GM23338 (cell line): ENCODE measurements around the gene CCNY. TPM values are rescaled to one million over a fixed set of nuclear protein-coding genes. Genes with fewer than 3 reads are reported as not detected.

Experiments
- ATAC-seq: fragments of 200-7000 bp; cut with Tn5 transposase; 3 replicates; pipeline ENCODE4 v1.9.1; 2020
- DNase-seq: peaks from one replicate; pipeline ENCODE4 v3.0.0-alpha.2; 2015; ENCODE audit warnings: low spot score
- H2AFZ ChIP-seq: fragments of 200-600 bp; sonication (generic); 2 replicates; pipeline ENCODE4 v1.8.0; 2016; ENCODE audit warnings: antibody characterized with exemption, mild to moderate bottlenecking, moderate library complexity
- H3F3A ChIP-seq: fragments of 200-600 bp; sonication (generic); replicated peaks from 2 replicates; pipeline ENCODE4 v1.8.0; 2017; ENCODE audit warnings: antibody characterized with exemption, mixed run types, low read depth
- H3K27ac ChIP-seq: fragments of 200-600 bp; sonication (generic); 2 replicates; pipeline ENCODE4 v1.6.1; 2016; ENCODE audit warnings: low read depth
- H3K27me3 ChIP-seq: fragments of 200-600 bp; sonication (generic); 2 replicates; pipeline ENCODE4 v1.8.0; 2016; ENCODE audit warnings: mild to moderate bottlenecking, mixed run types, moderate library complexity; ENCODE audit not compliant: insufficient read depth
- H3K36me3 ChIP-seq: fragments of 200-600 bp; sonication (generic); 2 replicates; pipeline ENCODE4 v1.8.0; 2016; ENCODE audit warnings: mild to moderate bottlenecking; ENCODE audit not compliant: insufficient read depth
- H3K4me1 ChIP-seq: fragments of 200-600 bp; sonication (generic); 2 replicates; pipeline ENCODE4 v1.8.0; 2016; ENCODE audit warnings: mild to moderate bottlenecking, moderate library complexity; ENCODE audit not compliant: insufficient read depth
- H3K4me2 ChIP-seq: fragments of 200-600 bp; sonication (generic); 2 replicates; pipeline ENCODE4 v1.7.1; 2017; ENCODE audit warnings: mixed run types
- H3K4me3 ChIP-seq: fragments of 200-600 bp; sonication (generic); 2 replicates; pipeline ENCODE4 v1.6.1; 2016; ENCODE audit warnings: mixed run types
- H3K79me2 ChIP-seq: fragments of 200-600 bp; sonication (generic); replicated peaks from 2 replicates; pipeline ENCODE4 v1.8.0; 2017; ENCODE audit warnings: mild to moderate bottlenecking; ENCODE audit not compliant: insufficient read depth
- H3K9me2 ChIP-seq: fragments of 200-600 bp; sonication (generic); 2 replicates; pipeline ENCODE4 v1.8.0; 2017; ENCODE audit not compliant: insufficient read depth
- H4K20me1 ChIP-seq: fragments of 200-600 bp; sonication (generic); replicated peaks from 2 replicates; pipeline ENCODE4 v1.8.0; 2017; ENCODE audit warnings: mild to moderate bottlenecking; ENCODE audit not compliant: insufficient read depth
- H3K27ac Mint-ChIP-seq: 2 replicates; pipeline ENCODE4 v1.8.0; 2020; ENCODE audit warnings: inconsistent platforms, mild to moderate bottlenecking, moderate library complexity, mixed read lengths
- H3K27me3 Mint-ChIP-seq: 3 replicates; pipeline ENCODE4 v1.8.0; 2022; ENCODE audit warnings: low read depth, mild to moderate bottlenecking, moderate library complexity, mixed read lengths, inconsistent platforms; ENCODE audit not compliant: insufficient read depth, poor library complexity
- H3K36me3 Mint-ChIP-seq: 3 replicates; pipeline ENCODE4 v1.8.0; 2021; ENCODE audit warnings: low read depth, mild to moderate bottlenecking, inconsistent platforms, moderate library complexity, mixed read lengths
- H3K4me1 Mint-ChIP-seq: 3 replicates; pipeline ENCODE4 v1.8.0; 2020; ENCODE audit warnings: mild to moderate bottlenecking, inconsistent platforms, mixed read lengths
- H3K4me3 Mint-ChIP-seq: 3 replicates; pipeline ENCODE4 v1.8.0; 2021; ENCODE audit warnings: moderate library complexity, mild to moderate bottlenecking, inconsistent platforms, mixed read lengths
- H3K9me3 Mint-ChIP-seq: 3 replicates; pipeline ENCODE4 v1.8.0; 2020; ENCODE audit warnings: moderate library complexity, mild to moderate bottlenecking, inconsistent platforms, mixed read lengths
- EZH2 ChIP-seq: fragments of 200-600 bp; sonication (generic); IDR thresholded peaks from one replicate; pipeline ENCODE4 v1.8.0; 2017; ENCODE audit warnings: antibody characterized with exemption, mild to moderate bottlenecking, low read depth; ENCODE audit not compliant: unreplicated experiment
- JUNB ChIP-seq: IDR thresholded peaks from one replicate; pipeline ENCODE4 v1.6.1; 2016; ENCODE audit warnings: antibody characterized with exemption; ENCODE audit not compliant: unreplicated experiment
- NANOG ChIP-seq: IDR thresholded peaks from 2 replicates; pipeline ENCODE4 v1.6.1; 2016; ENCODE audit warnings: antibody characterized with exemption, borderline replicate concordance
- ZNF331 ChIP-seq: fragments of 250-450 bp; sonication (Bioruptor Pico); IDR thresholded peaks from 2 replicates; pipeline ENCODE4 v1.5.0; 2020; ENCODE audit warnings: low read depth, mild to moderate bottlenecking, moderate library complexity
- polyA plus RNA-seq: library from polyadenylated mRNA; unstranded; fragments of >200 nt; fragmentation: Nextera tagmentation; extraction: Ambion mirVana; gene quantifications from 2 replicates; pipeline ENCODE4 v1.2.1, GENCODE V29; 2016
- total RNA-seq: library from RNA; depleted of rRNA; stranded (reverse); fragments of >200 nt; shearing (Covaris generic); gene quantifications from 2 replicates; pipeline ENCODE4 v1.2.3, GENCODE V29; 2014
- TF ChIP-seq, protein P1 (sequence below): IDR thresholded peaks from one replicate; pipeline ENCODE4 v1.6.1; 2018; ENCODE audit warnings: antibody characterized with exemption; ENCODE audit not compliant: unreplicated experiment
- TF ChIP-seq, protein P2 (sequence below), 2 experiments: fragments of 200-600 bp in 1 of 2; sonication (generic) in 1 of 2; conservative IDR thresholded peaks; 2 replicates each; pipeline versions ENCODE4 v1.5.1 to v1.6.1; 2016 to 2017; ENCODE audit warnings: antibody characterized with exemption in 2 of 2, low read depth in 2 of 2, mild to moderate bottlenecking in 2 of 2, moderate library complexity in 1 of 2
- TF ChIP-seq, protein P3 (sequence below): fragments of 250-450 bp; sonication (Bioruptor Pico); IDR thresholded peaks from 2 replicates; pipeline ENCODE4 v1.5.0; 2020; ENCODE audit warnings: mild to moderate bottlenecking, moderate library complexity

Gene CCNY
- total and polyA plus RNA-seq, 2 experiments from 2014 or later: 14.2 to 29.0 TPM

DNA sequence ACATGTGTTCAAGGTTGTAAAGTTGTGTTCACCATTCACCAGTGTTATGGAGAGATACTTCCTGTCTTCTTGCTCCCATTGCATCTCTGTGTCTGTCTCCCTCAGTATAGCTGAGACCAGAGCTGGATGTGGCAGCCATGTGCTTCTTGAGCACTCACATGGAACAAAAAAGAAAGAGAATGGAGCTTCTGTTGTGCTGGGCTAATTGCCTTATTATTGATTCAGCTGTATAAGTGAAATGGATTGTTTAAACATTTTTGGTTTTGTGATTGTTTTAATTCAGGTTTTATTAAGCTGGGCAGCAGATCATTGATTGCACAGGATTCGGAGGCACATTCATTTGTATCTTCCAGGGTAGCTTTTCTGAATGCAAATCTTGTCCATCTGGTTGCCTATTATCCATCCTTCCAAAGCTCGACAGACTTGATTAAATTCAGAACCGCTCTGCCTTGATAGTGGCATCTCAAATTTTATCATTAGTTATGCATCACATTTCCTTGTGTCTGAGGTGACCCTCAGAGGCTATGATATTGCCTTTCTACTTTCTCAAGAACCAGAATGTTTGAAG is 119.9 kb downstream of the CCNY start:
- DNase-seq (no peak), ATAC-seq (no peak)
- Histone ChIP-seq H3K36me3 (no peaks in the 10 kb centered on the region), H3K4me3 (no peak overlapping the region), H3K4me1 (peaks cover 19% of the 10 kb centered on the region), H3K27ac (no peak overlapping the region), H3F3A (no peaks in the 10 kb centered on the region), H4K20me1 (no peaks in the 10 kb centered on the region), H3K9me2 (peaks cover 2% of the 10 kb centered on the region), H2AFZ (no peak overlapping the region), H3K4me2 (no peak overlapping the region), H3K79me2 (peaks cover 95% of the 10 kb centered on the region), H3K27me3 (no peaks in the 10 kb centered on the region)
- Mint-ChIP-seq H3K4me3 (no peak overlapping the region), H3K9me3 (no peaks in the 10 kb centered on the region), H3K27me3 (no peaks in the 10 kb centered on the region), H3K27ac (no peak overlapping the region), H3K4me1 (peaks cover 61% of the 10 kb centered on the region), H3K36me3 (no peaks in the 10 kb centered on the region)
- TF ChIP-seq, protein P1, sequence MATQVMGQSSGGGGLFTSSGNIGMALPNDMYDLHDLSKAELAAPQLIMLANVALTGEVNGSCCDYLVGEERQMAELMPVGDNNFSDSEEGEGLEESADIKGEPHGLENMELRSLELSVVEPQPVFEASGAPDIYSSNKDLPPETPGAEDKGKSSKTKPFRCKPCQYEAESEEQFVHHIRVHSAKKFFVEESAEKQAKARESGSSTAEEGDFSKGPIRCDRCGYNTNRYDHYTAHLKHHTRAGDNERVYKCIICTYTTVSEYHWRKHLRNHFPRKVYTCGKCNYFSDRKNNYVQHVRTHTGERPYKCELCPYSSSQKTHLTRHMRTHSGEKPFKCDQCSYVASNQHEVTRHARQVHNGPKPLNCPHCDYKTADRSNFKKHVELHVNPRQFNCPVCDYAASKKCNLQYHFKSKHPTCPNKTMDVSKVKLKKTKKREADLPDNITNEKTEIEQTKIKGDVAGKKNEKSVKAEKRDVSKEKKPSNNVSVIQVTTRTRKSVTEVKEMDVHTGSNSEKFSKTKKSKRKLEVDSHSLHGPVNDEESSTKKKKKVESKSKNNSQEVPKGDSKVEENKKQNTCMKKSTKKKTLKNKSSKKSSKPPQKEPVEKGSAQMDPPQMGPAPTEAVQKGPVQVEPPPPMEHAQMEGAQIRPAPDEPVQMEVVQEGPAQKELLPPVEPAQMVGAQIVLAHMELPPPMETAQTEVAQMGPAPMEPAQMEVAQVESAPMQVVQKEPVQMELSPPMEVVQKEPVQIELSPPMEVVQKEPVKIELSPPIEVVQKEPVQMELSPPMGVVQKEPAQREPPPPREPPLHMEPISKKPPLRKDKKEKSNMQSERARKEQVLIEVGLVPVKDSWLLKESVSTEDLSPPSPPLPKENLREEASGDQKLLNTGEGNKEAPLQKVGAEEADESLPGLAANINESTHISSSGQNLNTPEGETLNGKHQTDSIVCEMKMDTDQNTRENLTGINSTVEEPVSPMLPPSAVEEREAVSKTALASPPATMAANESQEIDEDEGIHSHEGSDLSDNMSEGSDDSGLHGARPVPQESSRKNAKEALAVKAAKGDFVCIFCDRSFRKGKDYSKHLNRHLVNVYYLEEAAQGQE: no peak
- TF ChIP-seq, protein P2, sequence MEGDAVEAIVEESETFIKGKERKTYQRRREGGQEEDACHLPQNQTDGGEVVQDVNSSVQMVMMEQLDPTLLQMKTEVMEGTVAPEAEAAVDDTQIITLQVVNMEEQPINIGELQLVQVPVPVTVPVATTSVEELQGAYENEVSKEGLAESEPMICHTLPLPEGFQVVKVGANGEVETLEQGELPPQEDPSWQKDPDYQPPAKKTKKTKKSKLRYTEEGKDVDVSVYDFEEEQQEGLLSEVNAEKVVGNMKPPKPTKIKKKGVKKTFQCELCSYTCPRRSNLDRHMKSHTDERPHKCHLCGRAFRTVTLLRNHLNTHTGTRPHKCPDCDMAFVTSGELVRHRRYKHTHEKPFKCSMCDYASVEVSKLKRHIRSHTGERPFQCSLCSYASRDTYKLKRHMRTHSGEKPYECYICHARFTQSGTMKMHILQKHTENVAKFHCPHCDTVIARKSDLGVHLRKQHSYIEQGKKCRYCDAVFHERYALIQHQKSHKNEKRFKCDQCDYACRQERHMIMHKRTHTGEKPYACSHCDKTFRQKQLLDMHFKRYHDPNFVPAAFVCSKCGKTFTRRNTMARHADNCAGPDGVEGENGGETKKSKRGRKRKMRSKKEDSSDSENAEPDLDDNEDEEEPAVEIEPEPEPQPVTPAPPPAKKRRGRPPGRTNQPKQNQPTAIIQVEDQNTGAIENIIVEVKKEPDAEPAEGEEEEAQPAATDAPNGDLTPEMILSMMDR (conservative IDR thresholded peaks at IDR 0.05; ENCODE audit: low read depth in 2 of 2): no peak
- TF ChIP-seq ZNF331 (CRISPR knock-in tag): no peak
- TF ChIP-seq JUNB: no peak
- TF ChIP-seq NANOG: no peak

DNA sequence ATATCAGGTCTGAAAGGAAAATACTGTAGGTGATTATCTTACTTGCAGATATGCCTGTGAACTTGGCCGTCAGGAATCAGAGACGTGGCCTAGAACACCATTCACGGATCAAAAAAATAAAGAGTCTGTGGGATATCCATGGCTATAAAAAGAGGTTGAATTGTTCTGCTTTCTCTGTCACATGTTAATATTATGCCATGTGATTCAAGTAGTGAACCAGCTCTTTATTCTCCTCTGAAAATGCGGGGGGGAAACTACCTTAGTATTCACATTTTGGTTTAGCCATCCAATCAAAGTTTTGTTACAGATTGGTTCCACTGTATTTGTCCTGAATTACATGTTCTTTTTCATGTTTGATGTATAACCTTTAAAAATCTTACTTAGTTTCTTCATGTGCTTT is 120.5 kb downstream of the CCNY start:
- no peak overlapping the region for H3K4me3 Mint-ChIP-seq
- peaks cover 61% of the 10 kb centered on the region for H3K4me1 Mint-ChIP-seq
- ATAC-seq (no peak), DNase-seq (no peak)
- Histone ChIP-seq H3K79me2 (peaks cover 95% of the 10 kb centered on the region), H3K9me2 (peaks cover 5% of the 10 kb centered on the region), H3K4me3 (no peak overlapping the region), H3K36me3 (no peaks in the 10 kb centered on the region), H3F3A (no peaks in the 10 kb centered on the region), H3K4me1 (peaks cover 21% of the 10 kb centered on the region), H3K4me2 (no peak overlapping the region), H2AFZ (no peak overlapping the region), H3K27ac (no peak overlapping the region), H4K20me1 (no peaks in the 10 kb centered on the region), H3K27me3 (no peaks in the 10 kb centered on the region)
- H3K27ac Mint-ChIP-seq: no peak overlapping the region
- H3K27me3 Mint-ChIP-seq: no peaks in the 10 kb centered on the region
- H3K36me3 Mint-ChIP-seq: no peaks in the 10 kb centered on the region
- no peaks in the 10 kb centered on the region for H3K9me3 Mint-ChIP-seq
- TF ChIP-seq, protein P3, sequence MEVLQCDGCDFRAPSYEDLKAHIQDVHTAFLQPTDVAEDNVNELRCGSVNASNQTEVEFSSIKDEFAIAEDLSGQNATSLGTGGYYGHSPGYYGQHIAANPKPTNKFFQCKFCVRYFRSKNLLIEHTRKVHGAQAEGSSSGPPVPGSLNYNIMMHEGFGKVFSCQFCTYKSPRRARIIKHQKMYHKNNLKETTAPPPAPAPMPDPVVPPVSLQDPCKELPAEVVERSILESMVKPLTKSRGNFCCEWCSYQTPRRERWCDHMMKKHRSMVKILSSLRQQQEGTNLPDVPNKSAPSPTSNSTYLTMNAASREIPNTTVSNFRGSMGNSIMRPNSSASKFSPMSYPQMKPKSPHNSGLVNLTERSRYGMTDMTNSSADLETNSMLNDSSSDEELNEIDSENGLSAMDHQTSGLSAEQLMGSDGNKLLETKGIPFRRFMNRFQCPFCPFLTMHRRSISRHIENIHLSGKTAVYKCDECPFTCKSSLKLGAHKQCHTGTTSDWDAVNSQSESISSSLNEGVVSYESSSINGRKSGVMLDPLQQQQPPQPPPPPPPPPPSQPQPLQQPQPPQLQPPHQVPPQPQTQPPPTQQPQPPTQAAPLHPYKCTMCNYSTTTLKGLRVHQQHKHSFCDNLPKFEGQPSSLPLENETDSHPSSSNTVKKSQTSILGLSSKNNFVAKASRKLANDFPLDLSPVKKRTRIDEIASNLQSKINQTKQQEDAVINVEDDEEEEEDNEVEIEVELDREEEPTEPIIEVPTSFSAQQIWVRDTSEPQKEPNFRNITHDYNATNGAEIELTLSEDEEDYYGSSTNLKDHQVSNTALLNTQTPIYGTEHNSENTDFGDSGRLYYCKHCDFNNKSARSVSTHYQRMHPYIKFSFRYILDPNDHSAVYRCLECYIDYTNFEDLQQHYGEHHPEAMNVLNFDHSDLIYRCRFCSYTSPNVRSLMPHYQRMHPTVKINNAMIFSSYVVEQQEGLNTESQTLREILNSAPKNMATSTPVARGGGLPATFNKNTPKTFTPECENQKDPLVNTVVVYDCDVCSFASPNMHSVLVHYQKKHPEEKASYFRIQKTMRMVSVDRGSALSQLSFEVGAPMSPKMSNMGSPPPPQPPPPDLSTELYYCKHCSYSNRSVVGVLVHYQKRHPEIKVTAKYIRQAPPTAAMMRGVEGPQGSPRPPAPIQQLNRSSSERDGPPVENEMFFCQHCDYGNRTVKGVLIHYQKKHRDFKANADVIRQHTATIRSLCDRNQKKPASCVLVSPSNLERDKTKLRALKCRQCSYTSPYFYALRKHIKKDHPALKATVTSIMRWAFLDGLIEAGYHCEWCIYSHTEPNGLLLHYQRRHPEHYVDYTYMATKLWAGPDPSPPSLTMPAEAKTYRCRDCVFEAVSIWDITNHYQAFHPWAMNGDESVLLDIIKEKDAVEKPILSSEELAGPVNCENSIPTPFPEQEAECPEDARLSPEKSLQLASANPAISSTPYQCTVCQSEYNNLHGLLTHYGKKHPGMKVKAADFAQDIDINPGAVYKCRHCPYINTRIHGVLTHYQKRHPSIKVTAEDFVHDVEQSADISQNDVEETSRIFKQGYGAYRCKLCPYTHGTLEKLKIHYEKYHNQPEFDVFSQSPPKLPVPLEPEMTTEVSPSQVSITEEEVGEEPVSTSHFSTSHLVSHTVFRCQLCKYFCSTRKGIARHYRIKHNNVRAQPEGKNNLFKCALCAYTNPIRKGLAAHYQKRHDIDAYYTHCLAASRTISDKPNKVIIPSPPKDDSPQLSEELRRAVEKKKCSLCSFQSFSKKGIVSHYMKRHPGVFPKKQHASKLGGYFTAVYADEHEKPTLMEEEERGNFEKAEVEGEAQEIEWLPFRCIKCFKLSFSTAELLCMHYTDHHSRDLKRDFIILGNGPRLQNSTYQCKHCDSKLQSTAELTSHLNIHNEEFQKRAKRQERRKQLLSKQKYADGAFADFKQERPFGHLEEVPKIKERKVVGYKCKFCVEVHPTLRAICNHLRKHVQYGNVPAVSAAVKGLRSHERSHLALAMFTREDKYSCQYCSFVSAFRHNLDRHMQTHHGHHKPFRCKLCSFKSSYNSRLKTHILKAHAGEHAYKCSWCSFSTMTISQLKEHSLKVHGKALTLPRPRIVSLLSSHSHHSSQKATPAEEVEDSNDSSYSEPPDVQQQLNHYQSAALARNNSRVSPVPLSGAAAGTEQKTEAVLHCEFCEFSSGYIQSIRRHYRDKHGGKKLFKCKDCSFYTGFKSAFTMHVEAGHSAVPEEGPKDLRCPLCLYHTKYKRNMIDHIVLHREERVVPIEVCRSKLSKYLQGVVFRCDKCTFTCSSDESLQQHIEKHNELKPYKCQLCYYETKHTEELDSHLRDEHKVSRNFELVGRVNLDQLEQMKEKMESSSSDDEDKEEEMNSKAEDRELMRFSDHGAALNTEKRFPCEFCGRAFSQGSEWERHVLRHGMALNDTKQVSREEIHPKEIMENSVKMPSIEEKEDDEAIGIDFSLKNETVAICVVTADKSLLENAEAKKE (CRISPR knock-in tag): no peak
- TF ChIP-seq, protein P2 (conservative IDR thresholded peaks at IDR 0.05; ENCODE audit: low read depth in 2 of 2): no peak
- TF ChIP-seq EZH2: no peak
